Trophoblast cell (in vitro differentiated cells and primary cell): ENCODE data around the gene SCN5A.

ENCODE experiments used
- DNase-seq, 2 donors: peaks; one replicate each; pipeline ENCODE4 v3.0.0-alpha.2; 2016
- H2AFZ ChIP-seq: 2 replicates; pipeline ENCODE4 v1.6.1; 2013; ENCODE audit warnings: low read length, moderate library complexity, mild to moderate bottlenecking; ENCODE audit not compliant: insufficient read depth, poor library complexity
- H2AK5ac ChIP-seq: 2 replicates; pipeline ENCODE4 v1.6.1; 2013; ENCODE audit warnings: mild to moderate bottlenecking, low read length
- H2BK120ac ChIP-seq: 2 replicates; pipeline ENCODE4 v1.6.1; 2013; ENCODE audit warnings: low read length, mild to moderate bottlenecking, moderate library complexity; ENCODE audit not compliant: insufficient read depth, poor library complexity
- H2BK12ac ChIP-seq: 2 replicates; pipeline ENCODE4 v1.6.1; 2013; ENCODE audit warnings: mild to moderate bottlenecking, low read length, moderate library complexity
- H2BK5ac ChIP-seq: 2 replicates; pipeline ENCODE4 v1.6.1; 2013; ENCODE audit warnings: low read length, low read depth, moderate library complexity, mild to moderate bottlenecking; ENCODE audit not compliant: poor library complexity
- H3K14ac ChIP-seq: 2 replicates; pipeline ENCODE4 v1.6.1; 2013; ENCODE audit warnings: mild to moderate bottlenecking, low read length
- H3K18ac ChIP-seq: 2 replicates; pipeline ENCODE4 v1.6.1; 2013; ENCODE audit warnings: mild to moderate bottlenecking, low read length
- H3K23ac ChIP-seq: 2 replicates; pipeline ENCODE4 v1.6.1; 2013; ENCODE audit warnings: low read length
- H3K27ac ChIP-seq: 2 replicates; pipeline ENCODE4 v1.5.1; 2013; ENCODE audit warnings: low read depth, mild to moderate bottlenecking, inconsistent platforms, low read length, moderate library complexity
- H3K27me3 ChIP-seq: 2 replicates; pipeline ENCODE4 v1.6.1; 2013; ENCODE audit warnings: inconsistent platforms, mild to moderate bottlenecking, low read length, moderate library complexity; ENCODE audit not compliant: insufficient read depth
- H3K36me3 ChIP-seq, 2 experiments: 1 replicate in 1 of 2; 2 replicates in 1 of 2; pipeline ENCODE4 v1.6.1; 2013; ENCODE audit warnings: low read length in 2 of 2, mild to moderate bottlenecking in 2 of 2, moderate library complexity in 1 of 2; ENCODE audit not compliant: insufficient read depth in 2 of 2, control insufficient read depth in 1 of 2
- H3K4ac ChIP-seq: 2 replicates; pipeline ENCODE4 v1.6.1; 2013; ENCODE audit warnings: low read depth, mild to moderate bottlenecking, low read length, moderate library complexity
- H3K4me1 ChIP-seq, 2 experiments: 1 replicate in 1 of 2; 2 replicates in 1 of 2; pipeline ENCODE4 v1.6.1; 2013; ENCODE audit warnings: low read length in 2 of 2, mild to moderate bottlenecking in 2 of 2, moderate library complexity in 1 of 2; ENCODE audit not compliant: insufficient read depth in 2 of 2, control insufficient read depth in 1 of 2
- H3K4me2 ChIP-seq: 2 replicates; pipeline ENCODE4 v1.6.1; 2013; ENCODE audit warnings: inconsistent platforms, mild to moderate bottlenecking, low read length, moderate library complexity
- H3K4me3 ChIP-seq: 2 replicates; pipeline ENCODE4 v1.5.1; 2013; ENCODE audit warnings: mild to moderate bottlenecking, low read depth, low read length, inconsistent platforms
- H3K79me1 ChIP-seq: one replicate; pipeline ENCODE4 v1.6.1; 2013; ENCODE audit warnings: low read length
- H3K79me2 ChIP-seq: 2 replicates; pipeline ENCODE4 v1.6.1; 2013; ENCODE audit warnings: low read length, mild to moderate bottlenecking; ENCODE audit not compliant: control insufficient read depth, insufficient read depth, poor library complexity
- H3K9ac ChIP-seq: 2 replicates; pipeline ENCODE4 v1.6.1; 2013; ENCODE audit warnings: mild to moderate bottlenecking, low read length
- H3K9me3 ChIP-seq: 2 replicates; pipeline ENCODE4 v1.6.1; 2013; ENCODE audit warnings: low read depth, mild to moderate bottlenecking, control low read depth, inconsistent platforms, low read length; ENCODE audit not compliant: insufficient read depth
- H4K12ac ChIP-seq: 2 replicates; pipeline ENCODE4 v1.6.1; 2013; ENCODE audit warnings: low read depth, mild to moderate bottlenecking, low read length, moderate library complexity
- H4K8ac ChIP-seq: 2 replicates; pipeline ENCODE4 v1.6.1; 2013; ENCODE audit warnings: low read depth, mild to moderate bottlenecking, low read length, moderate library complexity
- H4K91ac ChIP-seq: one replicate; pipeline ENCODE4 v1.6.1; 2013; ENCODE audit warnings: low read depth, mild to moderate bottlenecking, low read length, moderate library complexity
- WGBS: extraction: QIAGEN DNeasy Blood & Tissue Kit; methylation state at CpG from one replicate; pipeline ENCODE4 v1.1.7; 2013; ENCODE audit warnings: missing lambda C conversion rate; ENCODE audit not compliant: insufficient read length, insufficient coverage; ENCODE audit errors: extremely low coverage; 5-methylcytosine and 5-hydroxymethylcytosine counted together

Gene SCN5A

GRCh38 chr3:38609386-38610111 lies 39.9 kb downstream of the SCN5A start:
- Histone ChIP-seq H3K27ac (no peak overlapping the region), H3K9me3 (peaks cover 5% of the 10 kb centered on the region), H3K4me1 (no peaks in the 10 kb centered on the region), H3K36me3 (no peaks in the 10 kb centered on the region), H2AK5ac (no peak overlapping the region), H3K4me3 (no peak overlapping the region), H2AFZ (no peak overlapping the region), H3K9ac (no peak overlapping the region), H3K79me2 (no peaks in the 10 kb centered on the region), H3K23ac (no peak overlapping the region), H3K4me2 (no peak overlapping the region), H2BK12ac (no peak overlapping the region), H2BK120ac (no peak overlapping the region), H4K8ac (no peak overlapping the region), H4K91ac (no peak overlapping the region), H3K14ac (no peak overlapping the region), H3K4ac (no peak overlapping the region), H3K18ac (no peak overlapping the region), H2BK5ac (no peak overlapping the region), H3K27me3 (no peaks in the 10 kb centered on the region), H4K12ac (no peak overlapping the region), H3K79me1 (no peaks in the 10 kb centered on the region)
- no peak for DNase-seq
- no CpG with 5 or more reads among the region's 21 CpGs for WGBS

- Histone ChIP-seq H3K4ac (no peak overlapping the region), H3K18ac (no peak overlapping the region), H4K8ac (no peak overlapping the region), H2AFZ (no peak overlapping the region), H3K27ac (no peak overlapping the region), H3K79me1 (no peaks in the 10 kb centered on the region), H2BK120ac (no peak overlapping the region), H3K4me3 (no peak overlapping the region), H3K4me2 (no peak overlapping the region), H3K36me3 (no peaks in the 10 kb centered on the region), H3K27me3 (no peaks in the 10 kb centered on the region), H3K4me1 (no peaks in the 10 kb centered on the region), H3K14ac (no peak overlapping the region), H4K12ac (no peak overlapping the region), H3K9ac (no peak overlapping the region), H2AK5ac (no peak overlapping the region), H4K91ac (no peak overlapping the region), H3K23ac (no peak overlapping the region), H2BK12ac (no peak overlapping the region), H3K79me2 (no peaks in the 10 kb centered on the region), H3K9me3 (peaks cover 5% of the 10 kb centered on the region), H2BK5ac (no peak overlapping the region)
- DNase-seq, result no peak
- no CpG with 5 or more reads among the region's 5 CpGs for WGBS
Observed at GRCh38 chr3:38608961-38609360, 40.5 kb downstream of the SCN5A start.

- H3K36me3 ChIP-seq, result no peaks in the 10 kb centered on the region
- H4K12ac ChIP-seq, result no peak overlapping the region
- H2BK5ac ChIP-seq, result no peak overlapping the region
Observed at GRCh38 chr3:38608086-38608775, 41.3 kb downstream of the SCN5A start.

GRCh38 chr3:38606561-38606960 lies 42.9 kb downstream of the SCN5A start:
- no peak overlapping the region for H3K4me2 ChIP-seq
- H2AK5ac ChIP-seq, result no peak overlapping the region
- H3K79me1 ChIP-seq, result no peaks in the 10 kb centered on the region
- no peak overlapping the region for H3K9ac ChIP-seq
- H3K27ac ChIP-seq, result no peak overlapping the region
- H3K4ac ChIP-seq, result no peak overlapping the region
- no peak for DNase-seq
- no peaks in the 10 kb centered on the region for H3K36me3 ChIP-seq
- H2BK5ac ChIP-seq, result no peak overlapping the region
- no peak overlapping the region for H2BK12ac ChIP-seq
- no peak overlapping the region for H2BK120ac ChIP-seq
- H2AFZ ChIP-seq, result no peak overlapping the region
- H3K27me3 ChIP-seq, result no peaks in the 10 kb centered on the region
- H4K8ac ChIP-seq, result no peak overlapping the region
- no peak overlapping the region for H4K91ac ChIP-seq
- H3K14ac ChIP-seq, result no peak overlapping the region
- H3K23ac ChIP-seq, result no peak overlapping the region
- H3K18ac ChIP-seq, result no peak overlapping the region
- peaks cover 6% of the 10 kb centered on the region for H3K9me3 ChIP-seq
- H4K12ac ChIP-seq, result no peak overlapping the region
- no CpG with 5 or more reads among the region's 11 CpGs for WGBS
- H3K4me3 ChIP-seq, result no peak overlapping the region
- no peaks in the 10 kb centered on the region for H3K79me2 ChIP-seq
- H3K4me1 ChIP-seq, result peaks cover 0 to 3% of the 10 kb centered on the region in 2 experiments

More at GRCh38 chr3:38608086-38608775, 41.3 kb downstream of the SCN5A start:
- no peak overlapping the region for H4K91ac ChIP-seq
- no peak overlapping the region for H3K4me2 ChIP-seq
- DNase-seq, result no peak
- H3K4ac ChIP-seq, result no peak overlapping the region
- no peak overlapping the region for H3K9ac ChIP-seq
- no peak overlapping the region for H2AK5ac ChIP-seq
- H3K4me1 ChIP-seq, result no peaks in the 10 kb centered on the region
- no peaks in the 10 kb centered on the region for H3K79me2 ChIP-seq
- no peak overlapping the region for H4K8ac ChIP-seq
- no peak overlapping the region for H3K23ac ChIP-seq
- H3K79me1 ChIP-seq, result no peaks in the 10 kb centered on the region
- peaks cover 6% of the 10 kb centered on the region for H3K9me3 ChIP-seq
- H3K27me3 ChIP-seq, result no peaks in the 10 kb centered on the region
- H2AFZ ChIP-seq, result no peak overlapping the region
- no peak overlapping the region for H3K14ac ChIP-seq
- no peak overlapping the region for H3K27ac ChIP-seq
- no CpG with 5 or more reads among the region's 13 CpGs for whole genome bisulfite sequencing
- no peak overlapping the region for H2BK12ac ChIP-seq
- no peak overlapping the region for H3K18ac ChIP-seq
- no peak overlapping the region for H2BK120ac ChIP-seq
- no peak overlapping the region for H3K4me3 ChIP-seq
